ENCODE results near the gene CHAD.

The CHAD gene

GRCh38 chr17:50472286-50472685 is 3.6 kb upstream of the CHAD start:
- no peak for DNase-seq

DNA sequence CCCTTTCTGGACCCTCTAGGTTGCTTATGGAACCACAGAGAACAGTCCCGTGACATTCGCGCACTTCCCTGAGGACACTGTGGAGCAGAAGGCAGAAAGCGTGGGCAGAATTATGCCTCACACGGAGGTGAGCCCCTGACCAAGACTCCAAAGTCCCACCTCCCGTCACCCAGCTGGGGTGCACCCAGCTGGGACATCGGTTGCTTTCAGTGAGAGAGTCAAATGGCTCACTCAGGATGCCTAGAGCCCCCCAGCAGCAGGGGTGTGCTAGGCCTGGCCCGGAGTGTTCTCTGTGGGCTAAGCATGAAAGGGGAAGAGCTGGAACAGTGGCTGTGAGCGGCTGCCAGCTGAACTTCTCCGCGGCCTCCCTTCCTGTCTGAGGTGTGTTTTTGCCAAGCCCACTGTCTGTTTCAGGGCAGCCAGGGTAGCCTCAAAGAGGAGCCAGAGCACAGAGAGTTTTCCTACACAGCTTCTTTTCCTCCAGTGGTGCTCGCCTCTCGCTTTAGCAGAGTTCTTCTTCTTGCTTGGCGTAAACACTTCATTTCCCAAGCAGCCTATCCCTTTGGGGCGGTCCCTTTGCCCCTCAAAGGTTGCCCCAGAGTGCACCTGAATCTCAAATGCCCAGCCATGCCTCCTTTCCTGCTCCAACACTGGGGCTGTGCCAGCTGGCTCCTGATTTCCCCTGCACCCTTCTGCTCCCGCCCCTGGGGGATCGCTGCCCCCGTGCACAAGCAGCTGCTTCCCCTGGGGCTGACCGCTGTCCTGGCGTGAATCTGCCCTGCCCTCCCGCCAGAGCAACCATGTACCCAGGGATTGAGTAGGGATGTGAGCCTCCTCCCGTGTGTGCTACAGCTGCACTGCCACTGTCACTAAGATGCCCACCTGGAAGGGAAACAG is 2.6 kb upstream of the CHAD start:
- DNase-seq = no peak

DNA sequence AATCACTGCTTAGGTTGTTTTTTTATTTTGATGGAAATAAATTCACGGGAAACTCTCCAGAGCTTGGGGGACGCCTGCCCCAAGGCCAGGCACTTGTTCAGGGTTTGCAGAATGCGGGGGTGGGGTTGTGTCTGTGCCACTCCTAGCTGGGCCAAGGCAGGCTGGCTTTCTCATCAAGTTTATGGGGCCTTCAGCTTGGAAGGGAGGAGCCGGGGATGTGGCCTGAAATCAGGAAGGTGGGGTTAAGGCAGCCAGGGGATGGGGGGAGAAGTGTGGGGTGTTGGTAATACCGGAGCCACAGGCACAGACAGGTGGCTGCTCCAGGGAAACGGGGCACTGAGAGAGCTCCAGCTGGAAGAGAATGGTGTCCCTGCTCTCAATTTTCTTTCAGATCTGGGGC is 1.7 kb upstream of the CHAD start:
- DNase-seq = no peak

DNA sequence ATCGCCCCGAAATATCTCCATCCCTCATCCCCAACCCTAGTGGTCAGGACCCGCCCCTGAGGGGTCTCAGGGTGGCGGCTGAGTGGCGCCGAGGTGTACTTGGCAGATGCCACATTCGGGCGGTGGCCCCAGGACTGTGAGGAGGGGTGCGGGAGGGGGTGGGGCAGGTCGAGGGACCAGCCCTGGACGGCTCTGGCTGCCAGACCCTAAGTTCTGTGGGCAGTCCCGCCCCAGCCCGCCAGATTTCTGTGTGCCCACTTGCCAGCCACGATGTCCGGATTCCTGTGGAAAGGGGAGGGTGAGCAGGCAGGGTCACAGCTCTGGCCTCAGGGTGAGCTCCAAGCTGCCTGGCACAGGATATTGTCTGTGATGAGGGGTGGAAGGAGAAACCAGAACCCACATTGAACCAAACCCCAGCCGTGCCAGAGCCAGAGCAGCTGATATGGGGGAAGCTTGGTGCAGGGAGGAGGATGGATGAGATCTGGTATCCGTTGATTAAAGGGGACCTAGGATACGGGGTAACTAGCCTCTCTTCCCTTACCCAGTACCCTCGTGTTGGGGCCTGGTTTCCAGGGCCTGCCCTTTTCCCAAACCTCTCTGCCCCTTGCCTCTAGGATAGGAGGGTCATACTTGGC is 1.1 kb upstream of the CHAD start:
- DNase-seq = no peak

DNA sequence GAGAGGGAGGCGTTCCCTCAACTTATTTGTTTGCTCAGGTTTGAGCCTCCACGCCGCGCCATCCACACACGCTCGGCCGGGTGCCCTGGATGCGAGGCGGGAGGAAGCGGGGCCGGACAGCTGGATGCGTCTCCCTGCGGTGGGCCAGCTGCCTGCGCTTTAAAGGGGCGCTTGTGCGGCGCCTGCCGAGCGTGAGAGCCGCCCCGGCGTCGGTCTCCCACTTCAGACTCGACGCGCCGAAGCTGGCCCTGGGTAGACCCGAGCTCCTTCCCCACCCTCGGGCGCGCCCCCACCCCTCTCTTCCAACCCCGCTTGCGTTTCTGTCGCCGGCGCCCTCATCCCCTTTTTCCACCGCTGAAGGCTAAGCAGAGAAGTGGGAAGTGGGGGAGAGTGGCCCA is 527 bp upstream of the CHAD start:
- no peak for DNase-seq

GRCh38 chr17:50467855-50468303 is 801 bp downstream of the CHAD start:
- no peak for DNase-seq

GRCh38 chr17:50467114-50467854 is 1.4 kb downstream of the CHAD start:
- DNase-seq = no peak

- no peak for DNase-seq
Measured at GRCh38 chr17:50466371-50467113, 2.1 kb downstream of the CHAD start.

- DNase-seq = no peak
Measured at GRCh38 chr17:50465635-50466034, 3.0 kb downstream of the CHAD start.

GRCh38 chr17:50465171-50465570 is 3.5 kb downstream of the CHAD start:
- DNase-seq = peak; percentile 30

- DNase-seq = no peak
Measured at GRCh38 chr17:50464736-50465135, 3.9 kb downstream of the CHAD start.

GRCh38 chr17:50464121-50464520 is 4.6 kb downstream of the CHAD start:
- DNase-seq = no peak

- no peak for DNase-seq
Measured at GRCh38 chr17:50462446-50462845, 6.2 kb downstream of the CHAD start.

GRCh38 chr17:50461550-50462132 is 7.0 kb downstream of the CHAD start:
- DNase-seq = no peak

DNA sequence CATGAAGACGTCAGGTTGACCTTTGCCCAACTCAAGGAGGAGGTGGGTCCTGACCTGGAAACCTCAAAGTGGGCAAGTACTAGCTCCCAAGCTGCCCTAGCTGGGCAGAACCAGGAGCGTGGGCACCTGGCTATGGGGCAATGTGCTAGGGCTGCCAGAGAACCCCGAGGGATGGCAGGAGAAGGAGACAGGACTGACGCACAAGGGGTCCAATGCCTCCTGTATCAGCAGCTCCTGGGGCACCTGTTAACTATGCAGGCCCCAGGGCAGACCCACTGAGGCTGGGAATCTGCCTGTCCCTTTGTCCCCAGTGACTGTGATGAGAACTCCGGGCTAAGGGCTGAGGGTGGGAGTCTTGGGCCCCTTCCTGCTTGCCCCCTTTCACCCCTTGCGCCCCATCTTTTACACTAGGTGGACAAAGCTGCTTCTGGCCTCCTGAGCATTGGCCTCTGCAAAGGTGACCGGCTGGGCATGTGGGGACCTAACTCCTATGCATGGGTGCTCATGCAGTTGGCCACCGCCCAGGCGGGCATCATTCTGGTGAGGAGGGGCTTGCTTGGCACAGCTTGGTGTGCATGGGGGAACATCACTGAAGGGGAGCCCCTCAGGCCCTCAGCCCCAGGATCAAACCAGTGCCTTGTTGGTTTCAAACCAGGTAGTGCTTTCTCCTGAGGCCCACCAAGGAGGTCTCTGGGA is 7.7 kb downstream of the CHAD start:
- no peak for DNase-seq

DNA sequence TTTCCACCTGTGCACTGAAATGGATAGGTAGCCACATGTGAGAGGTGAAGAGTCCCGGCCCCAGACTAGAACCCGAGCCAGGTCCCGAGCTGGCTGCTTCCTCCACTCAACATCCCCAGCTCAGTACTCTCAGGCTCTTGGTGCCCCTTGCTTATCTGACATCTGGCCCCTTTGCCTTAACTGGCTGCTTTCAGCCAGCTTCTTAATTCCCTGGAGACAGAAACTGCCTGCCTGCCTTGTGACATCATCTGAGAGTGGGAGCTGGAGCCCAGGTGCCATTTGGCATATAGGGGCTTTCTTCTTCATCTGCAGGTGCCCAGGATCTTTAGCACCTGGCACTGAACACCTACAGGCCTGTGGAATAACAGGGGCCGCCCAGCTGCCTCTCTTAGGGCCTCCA is 8.9 kb downstream of the CHAD start:
- DNase-seq = no peak

GRCh38 chr17:50458701-50459676 is 9.7 kb downstream of the CHAD start:
- no peak for DNase-seq

GRCh38 chr17:50458270-50458669 is 10.4 kb downstream of the CHAD start:
- DNase-seq = no peak

- DNase-seq = no peak
Measured at GRCh38 chr17:50457621-50458020, 11.1 kb downstream of the CHAD start.

GRCh38 chr17:50453901-50454300 is 14.8 kb downstream of the CHAD start:
- DNase-seq = no peak

Measured in NCI-H1105 treated with DMSO at 0.1 percent for 48 hours (cell line).